ENCODE data around the gene DCST1.

Gene DCST1

DNA sequence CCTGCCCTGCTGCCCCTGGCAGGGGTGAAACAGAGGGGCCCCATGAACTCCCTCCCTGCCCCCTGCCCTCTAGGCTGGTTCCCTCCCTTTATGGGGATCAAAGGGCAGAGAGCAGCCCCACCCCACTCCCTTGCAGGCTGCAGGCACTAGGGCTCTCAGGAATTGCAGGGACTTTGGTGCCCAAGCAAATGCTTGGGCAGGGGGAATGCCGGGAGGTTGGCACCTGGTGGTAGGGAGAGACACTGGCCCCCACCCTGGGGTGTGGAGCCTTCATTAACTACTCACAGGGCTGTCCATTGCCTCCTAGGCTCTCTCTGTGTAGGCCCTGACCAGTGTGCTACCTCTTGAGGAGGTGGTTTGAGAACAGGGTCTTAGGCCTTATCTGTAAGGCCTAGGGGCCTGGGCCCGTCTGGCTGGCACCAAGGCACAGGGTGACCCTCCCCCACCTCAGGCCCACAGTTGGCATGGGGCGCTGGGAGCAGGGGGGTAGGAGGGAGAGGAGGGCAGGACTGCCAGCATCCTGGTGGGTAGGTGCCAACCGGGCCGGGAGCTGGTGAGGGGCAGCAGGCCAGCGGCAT lies 26.3 kb upstream of the DCST1 start:
- DNase-seq (ENCODE audit: insufficient read length, low spot score) (no peak), FAIRE-seq (no peak)
- TF ChIP-seq POLR2AphosphoS5 (IDR thresholded peaks at IDR 0.05; ENCODE audit: low read depth, low read length), result no peak
- TF ChIP-seq POLR2A (IDR thresholded peaks at IDR 0.05; ENCODE audit: low read depth, low read length), result no peak
- no peak for TF ChIP-seq TAF1 (IDR thresholded peaks at IDR 0.05; ENCODE audit: low read depth, low read length)
- TF ChIP-seq PAX5 (IDR thresholded peaks at IDR 0.05; ENCODE audit: insufficient read depth, low read length, severe bottlenecking), result no peak

DNA sequence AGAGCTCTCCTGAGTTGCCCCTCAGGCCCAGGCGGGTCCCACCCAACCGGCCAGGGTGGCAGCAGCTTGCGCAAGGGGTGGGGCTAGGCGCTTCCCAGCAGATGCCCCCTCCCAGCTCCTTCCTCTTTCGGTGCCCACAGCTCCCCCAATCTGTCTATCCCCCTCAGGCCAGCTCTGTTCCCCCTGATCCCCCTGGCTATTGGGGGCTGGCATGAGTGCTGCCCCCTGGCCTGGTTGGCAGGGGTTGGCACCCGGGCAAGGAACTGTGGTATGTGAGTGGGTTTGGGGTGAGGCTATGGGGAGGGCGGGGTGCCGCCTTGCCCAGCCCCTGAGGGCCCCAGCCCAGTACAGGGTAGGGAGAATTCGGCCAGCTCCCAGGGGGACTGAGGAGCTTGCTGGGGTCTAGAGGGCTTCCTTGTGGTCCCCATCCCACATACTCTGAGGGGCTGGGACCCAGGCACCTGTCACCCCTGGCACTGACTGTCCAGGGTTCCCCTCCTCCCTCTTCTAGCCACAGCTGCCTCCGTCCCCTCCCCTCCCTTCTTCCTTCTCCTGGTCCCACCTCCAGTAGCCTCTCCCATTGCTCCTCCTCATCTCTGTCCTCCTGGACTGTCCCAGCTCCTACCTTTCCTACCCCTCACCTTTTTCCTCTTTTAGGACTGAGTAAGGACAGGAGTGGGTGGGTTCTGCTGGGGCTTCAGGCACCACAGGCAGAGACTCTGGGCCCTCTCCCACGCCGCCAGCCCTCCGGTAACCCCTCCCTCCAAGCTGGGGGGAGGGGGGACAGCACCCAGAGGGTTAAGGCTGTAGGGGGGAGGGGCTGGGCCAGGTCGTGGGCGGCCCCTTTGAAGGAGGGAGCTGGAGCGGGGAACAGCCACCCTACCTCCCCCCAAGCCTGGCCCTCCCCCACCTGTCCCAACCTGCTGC lies 25.3 kb upstream of the DCST1 start:
- TF ChIP-seq SPI1 (IDR thresholded peaks at IDR 0.05; ENCODE audit: low read depth, low read length), result no peak
- no peak for TF ChIP-seq PAX5 (IDR thresholded peaks at IDR 0.05; ENCODE audit: insufficient read depth, low read length, severe bottlenecking)
- TF ChIP-seq POU2F2 (IDR thresholded peaks at IDR 0.05; ENCODE audit: low read depth, low read length), result no peak
- TF ChIP-seq POLR2A (IDR thresholded peaks at IDR 0.05; ENCODE audit: low read depth, low read length), result no peak
- DNase-seq (ENCODE audit: insufficient read length, low spot score) (no peak), FAIRE-seq (no peak)

DNA sequence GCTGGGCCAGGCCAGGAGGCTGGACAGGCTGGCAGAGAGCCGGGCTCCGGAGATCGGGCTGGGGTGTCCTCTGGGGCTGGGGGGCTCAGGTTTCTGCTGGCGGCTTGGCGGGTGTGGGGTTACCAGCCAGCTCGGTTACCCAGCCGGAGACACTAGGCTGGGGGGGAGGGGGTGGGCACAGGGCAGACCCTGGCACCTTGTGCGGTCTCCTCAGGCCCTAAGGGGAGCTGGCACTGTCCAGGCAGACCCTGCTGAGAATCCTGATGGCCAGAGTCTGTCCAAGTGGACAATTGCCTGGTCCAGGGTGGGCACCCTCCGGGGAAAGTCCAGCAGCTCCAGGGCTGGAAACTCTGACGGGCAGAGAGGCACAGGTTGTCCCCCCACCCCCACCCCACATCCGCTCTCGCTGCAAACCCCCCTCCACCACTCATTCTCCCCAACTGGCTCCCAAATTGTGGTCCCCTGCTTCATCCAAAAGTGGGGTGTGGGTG lies 24.4 kb upstream of the DCST1 start:
- no peak for FAIRE-seq
- TF ChIP-seq POU2F2 (IDR thresholded peaks at IDR 0.05; ENCODE audit: low read depth, low read length) (no peak), POLR2A (IDR thresholded peaks at IDR 0.05; ENCODE audit: low read depth, low read length) (no peak), SPI1 (IDR thresholded peaks at IDR 0.05; ENCODE audit: low read depth, low read length) (no peak), PAX5 (IDR thresholded peaks at IDR 0.05; ENCODE audit: insufficient read depth, low read length, severe bottlenecking) (no peak), TAF1 (IDR thresholded peaks at IDR 0.05; ENCODE audit: low read depth, low read length) (no peak), POLR2AphosphoS5 (IDR thresholded peaks at IDR 0.05; ENCODE audit: low read depth, low read length) (no peak)
- DNase-seq (ENCODE audit: insufficient read length, low spot score), result no peak

DNA sequence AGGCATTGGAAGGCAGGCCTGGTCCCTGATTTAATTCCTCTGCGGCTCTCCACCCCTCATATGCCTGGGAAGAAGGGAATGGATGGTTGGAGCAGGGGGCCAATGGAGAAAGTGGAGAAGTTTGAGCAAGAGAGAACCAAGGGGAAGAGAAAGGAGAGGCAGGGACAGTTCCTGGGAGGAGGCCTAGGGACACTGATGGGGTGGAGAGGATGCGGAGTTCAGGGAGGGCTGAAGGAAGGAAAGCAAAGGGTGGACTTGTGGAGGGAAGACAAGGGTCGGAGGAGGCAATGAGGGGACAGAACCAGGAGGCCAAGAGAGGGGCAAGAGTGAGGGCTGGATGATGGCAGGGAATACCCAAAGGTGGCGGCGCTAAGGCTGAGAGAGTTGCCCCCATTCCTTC lies 23.9 kb upstream of the DCST1 start:
- FAIRE-seq, result no peak

DNA sequence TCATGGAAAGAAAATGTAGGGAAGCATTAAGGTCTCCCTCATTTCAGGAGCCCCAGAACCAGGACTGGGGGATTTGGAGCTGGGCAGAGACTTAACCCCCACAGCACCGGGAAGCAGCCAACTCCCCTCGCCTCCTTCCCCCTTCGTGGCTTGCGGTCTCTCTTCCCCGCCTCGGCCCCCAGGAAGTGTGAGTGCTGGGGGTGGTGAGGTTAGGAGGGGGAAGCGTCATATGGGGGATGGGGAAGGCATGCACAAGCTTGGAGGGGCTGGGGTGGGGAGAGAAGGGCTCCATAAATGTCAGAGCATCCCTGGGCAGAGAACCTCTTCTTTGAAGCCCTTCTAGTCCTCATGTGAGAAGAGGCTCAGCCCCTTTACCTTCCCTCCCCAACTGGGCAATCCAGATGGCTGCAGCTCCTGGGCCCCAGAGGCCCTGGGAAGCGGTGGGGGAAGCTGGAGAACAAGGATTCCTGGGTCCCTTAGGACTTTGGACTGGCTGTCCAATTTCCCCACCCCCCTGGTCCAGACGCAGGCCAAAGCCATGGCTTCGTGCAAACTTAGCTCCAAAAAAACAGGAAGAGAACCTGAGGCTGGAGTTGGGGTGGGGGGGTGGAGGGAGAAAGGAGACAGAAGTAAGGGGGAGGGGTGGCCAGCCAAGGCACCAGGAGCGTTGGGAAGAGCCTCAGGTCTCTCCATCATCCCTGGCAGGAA lies 23.3 kb upstream of the DCST1 start:
- peak; percentile 60 for FAIRE-seq
- no peak for DNase-seq (ENCODE audit: insufficient read length, low spot score)
- TF ChIP-seq POU2F2 (IDR thresholded peaks at IDR 0.05; ENCODE audit: low read depth, low read length) (no peak), SPI1 (IDR thresholded peaks at IDR 0.05; ENCODE audit: low read depth, low read length) (no peak), PAX5 (IDR thresholded peaks at IDR 0.05; ENCODE audit: insufficient read depth, low read length, severe bottlenecking) (no peak), POLR2AphosphoS5 (IDR thresholded peaks at IDR 0.05; ENCODE audit: low read depth, low read length) (no peak), TAF1 (IDR thresholded peaks at IDR 0.05; ENCODE audit: low read depth, low read length) (no peak), POLR2A (IDR thresholded peaks at IDR 0.05; ENCODE audit: low read depth, low read length) (no peak)

More for the DNA sequence above, 23.9 kb upstream of the DCST1 start:
- TF ChIP-seq POLR2A (IDR thresholded peaks at IDR 0.05; ENCODE audit: low read depth, low read length) (no peak), POLR2AphosphoS5 (IDR thresholded peaks at IDR 0.05; ENCODE audit: low read depth, low read length) (no peak), POU2F2 (IDR thresholded peaks at IDR 0.05; ENCODE audit: low read depth, low read length) (no peak), SPI1 (IDR thresholded peaks at IDR 0.05; ENCODE audit: low read depth, low read length) (no peak), TAF1 (IDR thresholded peaks at IDR 0.05; ENCODE audit: low read depth, low read length) (no peak)
- DNase-seq (ENCODE audit: insufficient read length, low spot score), result no peak

DNA sequence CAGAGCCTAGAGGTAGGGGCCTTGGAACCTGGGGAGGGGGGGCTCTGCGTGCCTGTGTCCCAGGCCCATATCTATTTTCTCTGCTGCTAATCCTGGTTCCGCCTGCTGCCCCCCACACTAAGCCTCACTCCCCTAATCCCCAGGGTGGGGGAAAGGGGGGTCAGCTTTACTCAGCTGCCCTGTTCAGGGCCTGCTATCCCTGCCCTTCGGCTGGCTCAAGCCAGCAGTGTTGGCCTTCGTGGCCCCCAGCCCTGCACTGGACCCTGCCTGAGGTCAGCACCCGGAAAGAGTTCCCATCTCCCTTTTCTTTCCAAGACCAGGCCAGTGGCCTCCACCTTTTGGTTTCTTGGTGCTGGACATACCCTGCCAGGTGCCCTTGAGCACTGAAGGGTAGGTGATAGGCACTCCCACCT lies 22.6 kb upstream of the DCST1 start:
- no peak for DNase-seq (ENCODE audit: insufficient read length, low spot score)
- TF ChIP-seq POLR2AphosphoS5 (IDR thresholded peaks at IDR 0.05; ENCODE audit: low read depth, low read length) (no peak), SPI1 (IDR thresholded peaks at IDR 0.05; ENCODE audit: low read depth, low read length) (no peak), PAX5 (IDR thresholded peaks at IDR 0.05; ENCODE audit: insufficient read depth, low read length, severe bottlenecking) (no peak), POLR2A (IDR thresholded peaks at IDR 0.05; ENCODE audit: low read depth, low read length) (no peak), TAF1 (IDR thresholded peaks at IDR 0.05; ENCODE audit: low read depth, low read length) (no peak), POU2F2 (IDR thresholded peaks at IDR 0.05; ENCODE audit: low read depth, low read length) (no peak)
- no peak for FAIRE-seq

DNA sequence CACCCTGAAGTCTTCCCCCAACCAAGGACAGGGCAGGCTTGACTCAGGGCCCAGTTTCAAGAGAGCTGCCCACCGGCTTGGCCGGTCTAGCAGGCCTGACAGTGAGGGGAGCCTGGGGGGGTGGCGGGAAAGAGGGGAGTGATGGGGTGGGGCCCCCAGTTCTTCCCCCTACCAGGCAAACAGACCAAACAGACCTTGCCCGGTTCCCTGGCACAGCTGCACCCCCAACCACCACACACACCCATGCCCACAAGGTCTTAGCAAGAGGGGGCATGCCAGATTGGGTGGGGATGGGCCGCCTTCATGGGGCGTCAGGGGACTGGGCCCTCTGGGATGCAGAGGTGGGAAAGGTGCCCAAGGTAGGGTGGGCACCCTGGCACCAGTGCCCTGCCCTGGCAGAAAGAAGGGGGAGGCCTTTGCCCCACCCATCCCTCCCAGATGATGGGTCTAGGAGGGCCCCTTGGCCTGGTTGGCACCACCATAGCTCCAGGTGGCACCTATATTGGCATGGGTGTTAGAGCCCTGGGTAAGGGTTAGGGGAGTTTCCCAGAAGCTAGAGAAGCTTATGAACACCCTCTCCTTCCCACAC lies 22.1 kb upstream of the DCST1 start:
- no peak for FAIRE-seq
- DNase-seq (ENCODE audit: insufficient read length, low spot score), result no peak
- no peak for TF ChIP-seq TAF1 (IDR thresholded peaks at IDR 0.05; ENCODE audit: low read depth, low read length)
- TF ChIP-seq PAX5 (IDR thresholded peaks at IDR 0.05; ENCODE audit: insufficient read depth, low read length, severe bottlenecking), result no peak
- TF ChIP-seq POLR2AphosphoS5 (IDR thresholded peaks at IDR 0.05; ENCODE audit: low read depth, low read length), result no peak
- TF ChIP-seq POLR2A (IDR thresholded peaks at IDR 0.05; ENCODE audit: low read depth, low read length), result no peak
- no peak for TF ChIP-seq SPI1 (IDR thresholded peaks at IDR 0.05; ENCODE audit: low read depth, low read length)
- TF ChIP-seq POU2F2 (IDR thresholded peaks at IDR 0.05; ENCODE audit: low read depth, low read length), result no peak

DNA sequence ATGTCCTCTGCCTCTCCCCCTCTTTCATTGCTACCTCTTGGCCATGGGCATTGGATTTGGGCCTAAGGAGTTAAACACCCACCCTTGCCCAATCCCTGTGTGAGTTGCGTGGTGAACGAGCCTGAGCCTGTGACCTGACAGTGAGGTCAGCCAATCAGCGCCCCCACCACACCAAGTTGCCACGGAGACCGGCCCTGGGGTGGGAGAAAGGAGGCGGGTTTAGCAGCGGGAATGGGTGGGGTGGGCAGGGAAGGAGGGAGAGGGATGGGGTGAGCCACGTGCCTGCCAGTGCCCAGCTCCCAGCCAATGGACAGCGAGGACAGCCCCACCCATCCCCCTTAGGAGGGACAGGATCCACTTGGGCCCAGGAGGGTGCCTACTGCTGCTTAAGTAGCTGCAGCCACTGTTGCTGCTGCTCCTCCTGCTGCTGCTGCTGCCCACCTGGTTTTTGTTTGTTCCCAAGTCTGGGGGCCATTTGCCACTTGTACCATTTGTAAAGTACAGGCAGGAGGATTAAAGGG lies 21.5 kb upstream of the DCST1 start:
- DNase-seq (ENCODE audit: insufficient read length, low spot score) (no peak), FAIRE-seq (no peak)
- TF ChIP-seq POU2F2 (IDR thresholded peaks at IDR 0.05; ENCODE audit: low read depth, low read length) (no peak), PAX5 (IDR thresholded peaks at IDR 0.05; ENCODE audit: insufficient read depth, low read length, severe bottlenecking) (no peak), POLR2AphosphoS5 (IDR thresholded peaks at IDR 0.05; ENCODE audit: low read depth, low read length) (no peak), POLR2A (IDR thresholded peaks at IDR 0.05; ENCODE audit: low read depth, low read length) (no peak), SPI1 (IDR thresholded peaks at IDR 0.05; ENCODE audit: low read depth, low read length) (no peak), TAF1 (IDR thresholded peaks at IDR 0.05; ENCODE audit: low read depth, low read length) (no peak)

Measured in GM12891 (cell line).